ENCODE results near the gene ALAS1.

Gene ALAS1

DNA sequence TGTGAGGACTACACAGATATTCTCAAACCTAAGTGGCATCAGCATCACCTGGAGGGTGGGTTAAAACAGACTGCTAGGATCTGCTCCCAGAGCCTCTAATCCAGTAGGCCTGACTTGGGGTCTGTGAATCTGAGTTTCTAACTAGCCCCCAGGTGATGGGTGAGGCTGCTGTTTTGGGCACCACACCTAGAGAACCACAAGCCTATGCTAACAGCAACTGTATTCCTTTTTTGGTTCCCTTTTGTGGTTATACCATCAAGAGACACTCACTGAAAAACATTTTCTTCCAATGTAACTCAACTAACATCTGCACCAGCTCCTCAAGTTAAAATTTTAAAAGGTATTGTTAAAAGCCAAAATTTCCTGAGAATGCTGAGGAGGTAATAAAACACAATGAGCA, 64.5 kb downstream of the ALAS1 start:
- Histone ChIP-seq H3K4me3 (ENCODE audit: low read length) (no peak overlapping the region), H3K27me3 (ENCODE audit: insufficient read depth, low read length) (no peaks in the 10 kb centered on the region), H3K27ac (ENCODE audit: low read depth, low read length) (no peak overlapping the region), H3K9ac (ENCODE audit: low read depth, low read length) (no peak overlapping the region), H3K4me1 (ENCODE audit: insufficient read depth, low read length) (no peaks in the 10 kb centered on the region), H3K36me3 (ENCODE audit: insufficient read depth, low read length) (peaks cover 99% of the 10 kb centered on the region), H3K9me3 (ENCODE audit: insufficient read depth, low read depth, low read length) (no peaks in the 10 kb centered on the region)

Measured in HUES64 (cell line).